ENCODE results near the gene IQGAP2.

- TF ChIP-seq GATA3 (IDR thresholded peaks at IDR 0.05; ENCODE audit: low read depth, low read length) (no peak), GATA2 (IDR thresholded peaks at IDR 0.05; ENCODE audit: low read depth, low read length) (no peak)
Measured at GRCh38 chr5:76555717-76556116, 152.6 kb downstream of the IQGAP2 start.

Data from SH-SY5Y (cell line).